Subcutaneous adipose tissue (tissue), 4 donors: ENCODE measurements around the gene BEND5. TPM values are rescaled to one million over a fixed set of nuclear protein-coding genes. Genes with fewer than 3 reads are reported as not detected.

ENCODE experiments used
- total RNA-seq, 4 donors: library from RNA; depleted of rRNA; stranded (reverse); fragments of >200 nt; gene quantifications; one replicate each; pipeline ENCODE4 v1.1.0, GENCODE V29; 2016
- TF ChIP-seq, protein P1 (sequence below): fragments of 450-650 bp; IDR thresholded peaks from one replicate; pipeline ENCODE4 v1.5.1; 2016; ENCODE audit warnings: low read depth, mild to moderate bottlenecking, control low read depth, antibody characterized with exemption, moderate library complexity

Gene BEND5
- total RNA-seq, 4 donors from 2014 or later, result 2.4 to 5.1 (median 3.6) TPM

DNA sequence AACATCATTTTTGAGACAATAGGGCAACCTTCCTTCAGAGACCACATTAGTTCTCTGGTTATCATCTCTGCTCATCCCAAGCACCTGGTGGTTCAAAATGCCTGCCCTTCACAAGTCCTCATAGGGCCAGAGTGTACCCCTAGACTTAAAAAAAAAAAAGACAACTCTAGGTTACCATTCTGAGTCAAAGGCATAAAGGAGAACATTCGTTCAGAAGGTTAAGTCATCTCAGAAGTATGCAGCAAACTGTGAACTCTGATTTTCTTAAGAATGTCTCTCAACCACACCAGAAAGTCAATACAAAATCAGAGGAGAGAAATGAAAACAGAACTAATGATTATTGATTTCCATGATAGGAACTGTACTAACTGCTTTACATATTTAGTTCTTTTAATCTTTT, 9.2 kb upstream of the BEND5 start:
- TF ChIP-seq, protein P1, sequence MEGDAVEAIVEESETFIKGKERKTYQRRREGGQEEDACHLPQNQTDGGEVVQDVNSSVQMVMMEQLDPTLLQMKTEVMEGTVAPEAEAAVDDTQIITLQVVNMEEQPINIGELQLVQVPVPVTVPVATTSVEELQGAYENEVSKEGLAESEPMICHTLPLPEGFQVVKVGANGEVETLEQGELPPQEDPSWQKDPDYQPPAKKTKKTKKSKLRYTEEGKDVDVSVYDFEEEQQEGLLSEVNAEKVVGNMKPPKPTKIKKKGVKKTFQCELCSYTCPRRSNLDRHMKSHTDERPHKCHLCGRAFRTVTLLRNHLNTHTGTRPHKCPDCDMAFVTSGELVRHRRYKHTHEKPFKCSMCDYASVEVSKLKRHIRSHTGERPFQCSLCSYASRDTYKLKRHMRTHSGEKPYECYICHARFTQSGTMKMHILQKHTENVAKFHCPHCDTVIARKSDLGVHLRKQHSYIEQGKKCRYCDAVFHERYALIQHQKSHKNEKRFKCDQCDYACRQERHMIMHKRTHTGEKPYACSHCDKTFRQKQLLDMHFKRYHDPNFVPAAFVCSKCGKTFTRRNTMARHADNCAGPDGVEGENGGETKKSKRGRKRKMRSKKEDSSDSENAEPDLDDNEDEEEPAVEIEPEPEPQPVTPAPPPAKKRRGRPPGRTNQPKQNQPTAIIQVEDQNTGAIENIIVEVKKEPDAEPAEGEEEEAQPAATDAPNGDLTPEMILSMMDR, result no peak

DNA sequence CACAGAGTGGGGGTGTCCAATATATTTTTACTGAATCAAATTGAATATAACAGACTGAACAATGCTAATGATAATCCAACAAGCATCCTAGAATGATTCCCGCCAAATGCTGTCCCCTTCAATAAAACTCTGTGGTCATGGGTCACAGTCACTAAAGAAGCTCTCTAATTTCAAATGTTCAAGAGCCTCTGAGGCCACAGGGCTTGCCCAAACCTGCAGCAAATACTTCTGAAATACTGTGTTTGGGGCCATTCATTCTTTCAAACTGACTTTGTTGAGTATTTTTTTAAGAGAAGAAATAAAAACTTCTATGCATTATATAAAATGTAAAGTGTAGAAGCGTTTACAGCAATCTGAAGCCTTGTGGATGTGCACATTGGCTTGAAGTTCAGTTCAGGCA, 7.6 kb upstream of the BEND5 start:
- TF ChIP-seq, protein P1, result no peak

DNA sequence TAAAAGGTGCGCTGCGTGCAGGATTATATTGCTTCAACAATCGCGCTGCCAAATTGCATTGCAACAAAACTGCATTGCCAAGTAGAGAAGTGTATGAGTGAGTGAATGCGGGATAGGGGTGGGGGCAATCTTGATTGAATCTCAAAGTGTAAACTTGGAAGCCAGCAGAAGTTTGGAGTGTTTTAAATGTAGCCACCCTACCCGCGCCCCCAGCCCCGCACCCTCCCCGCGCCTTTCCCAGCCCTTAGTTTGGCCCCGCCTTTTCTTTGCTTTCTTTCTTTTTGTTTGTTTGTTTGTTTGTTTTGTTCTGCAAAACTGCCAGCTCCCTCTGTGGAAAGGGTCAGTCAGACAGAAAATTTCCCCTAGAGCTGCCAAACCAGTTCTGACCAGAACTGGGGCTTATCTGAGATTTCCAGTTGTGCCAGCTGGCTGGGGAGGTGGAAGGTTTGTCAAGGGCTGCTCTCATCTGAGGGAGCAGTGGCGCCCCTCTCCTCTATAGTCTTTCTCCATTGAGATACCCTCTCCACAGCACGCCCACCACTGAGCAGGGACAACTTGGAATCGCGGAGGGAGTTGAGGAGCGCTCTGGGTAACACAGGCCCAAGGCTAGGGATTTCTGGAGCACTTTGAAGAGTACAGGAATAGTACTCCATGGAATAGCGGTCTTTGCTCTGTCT, 666 bp upstream of the BEND5 start:
- TF ChIP-seq, protein P1, result no peak

DNA sequence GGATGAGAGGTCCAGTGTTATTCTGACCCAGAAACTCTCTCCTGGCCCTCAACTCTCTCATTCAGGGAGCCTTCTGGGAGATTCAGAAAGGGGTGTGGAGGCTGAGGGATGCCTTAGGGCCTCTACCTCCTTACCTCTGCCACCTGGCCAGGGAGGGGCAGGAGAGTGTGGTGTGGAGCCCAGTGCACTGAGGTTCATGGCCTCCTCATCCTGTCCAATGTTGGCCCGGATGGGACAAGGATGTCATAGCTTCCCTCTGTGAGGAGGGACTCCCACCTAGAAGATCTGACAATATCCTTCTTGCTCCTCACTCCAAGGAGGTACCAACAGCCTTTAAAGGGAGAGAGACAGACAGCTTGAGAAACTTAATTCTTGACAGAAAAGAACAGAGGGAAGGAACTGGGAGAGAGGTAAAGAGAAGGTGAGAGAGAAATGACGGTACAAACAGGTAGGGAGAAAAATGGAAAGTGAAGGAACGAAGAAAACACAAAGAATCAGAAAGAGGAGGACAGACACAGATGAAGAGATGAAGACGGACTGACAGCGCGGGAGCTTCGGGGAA, 779 bp downstream of the BEND5 start:
- TF ChIP-seq, protein P1, result no peak

DNA sequence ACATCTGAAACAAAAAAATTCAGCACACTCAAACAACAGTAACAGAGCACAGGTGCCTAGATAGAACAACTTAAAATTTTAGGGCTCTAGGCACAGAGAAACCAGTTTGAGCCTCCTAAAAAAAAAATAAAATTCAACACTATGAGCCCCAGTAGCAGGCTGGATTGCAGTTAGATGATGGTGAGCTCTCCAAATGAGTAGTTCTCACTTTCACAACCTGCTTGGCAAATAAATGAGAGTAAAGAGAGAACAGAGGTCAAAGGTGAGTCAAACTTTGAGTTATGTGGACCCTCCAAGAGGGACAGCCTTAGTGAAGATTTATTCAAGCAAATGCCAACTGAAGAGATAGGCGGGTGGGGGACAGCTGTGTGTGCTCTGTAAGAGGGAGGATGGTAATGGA, 3.6 kb downstream of the BEND5 start:
- TF ChIP-seq, protein P1, result no peak

DNA sequence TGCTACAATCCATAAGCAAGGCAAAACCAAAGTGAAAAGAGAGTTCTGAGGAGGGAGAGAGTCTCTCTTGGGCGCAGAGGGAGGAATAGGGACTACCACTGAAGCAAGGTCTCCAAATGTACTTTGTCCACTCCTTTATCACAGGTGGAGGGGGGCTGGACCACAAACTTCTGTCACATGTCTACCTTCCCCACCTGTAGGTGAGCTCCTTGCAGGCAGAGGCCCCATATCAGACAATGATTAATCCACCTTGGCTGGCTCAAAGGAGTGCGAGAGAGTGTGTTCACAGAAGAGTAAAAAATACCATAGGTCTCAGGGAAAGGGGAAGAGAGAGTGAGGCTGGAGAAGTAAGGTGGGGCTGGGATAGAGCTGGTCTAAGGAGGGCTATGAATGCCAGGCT, 4.5 kb downstream of the BEND5 start:
- TF ChIP-seq, protein P1, result no peak

DNA sequence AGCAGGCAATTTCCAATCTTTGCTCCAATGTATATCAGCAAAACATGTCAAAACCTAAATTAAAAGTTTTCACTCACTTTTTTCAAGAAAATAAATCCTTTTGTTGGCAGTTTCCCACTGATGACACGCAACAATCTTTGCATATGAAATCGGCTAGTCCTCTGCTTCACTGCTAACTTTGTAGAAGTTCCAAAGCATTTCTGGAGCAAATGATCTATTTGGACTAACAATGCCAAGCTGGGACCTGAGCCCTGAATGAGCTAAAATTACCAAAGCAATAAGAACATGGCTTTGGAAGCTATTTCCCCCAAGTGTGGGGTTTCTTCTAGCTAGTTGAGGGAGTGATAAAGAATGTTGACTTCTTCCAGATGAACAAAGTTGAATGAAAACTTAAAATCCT, 5.1 kb downstream of the BEND5 start:
- TF ChIP-seq, protein P1, result no peak
